GM19035 (cell line): ENCODE measurements around the gene AQP4.

Experiments
- ATAC-seq: cut with Tn5 transposase; IDR thresholded peaks from one replicate; pipeline ENCODE4 v1.9.1; 2021; ENCODE audit not compliant: unreplicated experiment

The AQP4 gene, protein sequence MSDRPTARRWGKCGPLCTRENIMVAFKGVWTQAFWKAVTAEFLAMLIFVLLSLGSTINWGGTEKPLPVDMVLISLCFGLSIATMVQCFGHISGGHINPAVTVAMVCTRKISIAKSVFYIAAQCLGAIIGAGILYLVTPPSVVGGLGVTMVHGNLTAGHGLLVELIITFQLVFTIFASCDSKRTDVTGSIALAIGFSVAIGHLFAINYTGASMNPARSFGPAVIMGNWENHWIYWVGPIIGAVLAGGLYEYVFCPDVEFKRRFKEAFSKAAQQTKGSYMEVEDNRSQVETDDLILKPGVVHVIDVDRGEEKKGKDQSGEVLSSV

DNA sequence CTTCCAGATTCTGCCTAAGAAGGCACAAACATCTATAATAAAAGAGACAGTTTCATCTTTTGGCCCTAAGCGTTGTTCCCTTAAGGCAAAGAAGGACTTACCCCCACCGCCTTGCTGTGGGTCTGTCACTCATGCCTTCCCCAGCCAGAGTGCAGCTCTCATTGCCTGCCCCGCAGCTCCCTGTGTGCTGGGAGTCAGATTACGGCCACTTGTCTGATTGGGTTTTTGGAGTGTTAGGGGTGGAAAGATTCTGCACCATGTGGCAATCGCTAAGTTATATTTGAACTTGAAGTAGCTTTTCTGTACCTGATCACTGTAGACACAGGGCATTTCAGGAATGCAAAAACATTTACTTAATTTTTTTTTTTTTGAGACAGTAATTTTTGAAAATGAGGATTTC is at the start of gene AQP4:
TSS of gene AQP4 (minus strand) at position 151 of the 400 bp plus-strand sequence. CDS start at position 133, 18 bp downstream.
- no peak for ATAC-seq

DNA sequence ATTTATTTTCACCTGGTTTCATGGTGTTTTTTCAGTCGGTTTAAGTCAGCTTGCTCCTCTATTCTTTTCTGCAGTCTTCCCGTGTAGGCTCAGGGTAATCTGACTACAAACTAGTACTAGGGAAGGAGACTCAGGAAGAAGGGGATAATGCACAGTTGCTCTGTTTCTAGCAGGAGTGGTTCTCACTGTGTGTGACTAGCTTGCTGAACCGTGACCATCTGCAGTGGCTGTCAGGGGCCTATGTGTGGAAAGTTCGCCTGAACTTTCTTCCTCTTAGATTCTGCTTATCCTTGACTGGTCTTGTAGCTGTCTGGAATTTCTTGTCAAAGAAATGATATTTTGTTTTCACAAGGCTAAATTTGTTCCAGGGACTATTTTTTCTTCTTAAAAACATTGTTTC is 46.3 kb upstream of the AQP4 start:
- ATAC-seq = no peak

DNA sequence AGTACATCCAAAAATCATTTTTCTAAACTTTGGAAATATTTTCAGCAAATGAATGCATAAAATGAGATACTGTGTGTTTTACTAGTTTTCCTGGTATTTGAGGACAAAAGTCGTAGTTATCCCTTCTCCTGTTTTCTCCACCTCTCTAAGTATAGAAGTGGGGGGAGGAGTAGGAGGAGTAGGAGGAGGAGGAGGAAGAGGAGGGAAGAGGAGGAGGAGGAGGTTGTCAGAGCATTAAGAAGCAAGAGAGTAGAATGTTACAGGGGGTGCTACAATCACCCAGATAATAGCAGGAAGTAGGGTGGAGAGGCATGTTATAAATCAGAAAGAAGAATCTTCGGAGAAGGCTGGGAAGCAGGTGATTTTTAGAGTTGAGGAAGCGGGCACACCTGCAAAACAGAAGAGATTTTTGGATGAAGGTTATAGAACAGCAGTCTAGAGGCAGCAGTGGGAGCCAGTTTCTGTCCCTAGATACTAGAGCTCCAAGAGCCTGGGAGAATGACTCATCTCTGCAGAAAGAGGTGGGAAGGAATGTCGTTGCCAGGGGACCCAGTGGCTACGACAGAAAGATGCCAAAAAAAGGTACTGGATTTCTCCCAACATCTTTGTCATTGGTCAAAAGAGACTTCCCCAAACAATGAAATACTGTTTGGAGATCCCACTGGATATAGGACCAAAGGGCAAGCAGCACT is 44.2 kb upstream of the AQP4 start:
- ATAC-seq = no peak

DNA sequence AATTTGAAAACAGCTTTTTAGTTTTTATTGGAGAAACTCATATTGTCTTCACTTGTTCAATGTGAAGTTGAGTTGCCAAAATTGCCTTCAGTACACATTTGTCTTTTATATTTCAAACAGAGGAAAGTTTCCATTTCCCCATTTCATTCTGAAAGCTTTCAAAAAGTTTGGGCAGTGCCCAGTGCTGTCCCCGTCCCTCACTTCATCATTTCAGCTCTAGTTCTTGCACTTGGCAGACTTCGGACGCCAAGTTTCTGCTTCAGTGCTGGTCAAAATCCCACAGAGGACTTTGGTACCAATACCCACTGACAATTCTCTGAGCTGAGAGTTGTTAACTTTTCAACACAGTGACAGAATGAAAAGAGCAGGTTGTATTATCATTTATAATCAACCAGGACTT is 43.4 kb upstream of the AQP4 start:
- no peak for ATAC-seq

DNA sequence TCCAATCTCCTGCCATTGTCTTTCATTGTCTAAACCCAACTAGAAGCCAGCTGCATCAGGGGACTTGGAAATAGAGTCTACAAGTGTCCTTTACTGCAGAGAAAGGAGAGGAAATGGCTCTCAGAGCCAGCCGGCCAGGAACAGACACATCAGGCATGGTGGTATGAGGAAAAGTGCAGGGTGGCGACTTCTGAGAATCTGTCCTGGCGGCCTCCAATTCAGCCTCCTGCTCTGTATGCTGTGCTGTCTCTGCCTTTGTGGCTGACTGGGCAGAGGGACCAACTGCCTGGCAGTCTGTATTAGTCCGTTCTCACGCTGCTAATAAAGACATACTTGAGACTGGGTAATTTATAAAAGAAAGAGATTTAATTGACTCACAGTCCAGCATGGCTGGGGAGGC is 36.8 kb upstream of the AQP4 start:
- ATAC-seq = no peak

DNA sequence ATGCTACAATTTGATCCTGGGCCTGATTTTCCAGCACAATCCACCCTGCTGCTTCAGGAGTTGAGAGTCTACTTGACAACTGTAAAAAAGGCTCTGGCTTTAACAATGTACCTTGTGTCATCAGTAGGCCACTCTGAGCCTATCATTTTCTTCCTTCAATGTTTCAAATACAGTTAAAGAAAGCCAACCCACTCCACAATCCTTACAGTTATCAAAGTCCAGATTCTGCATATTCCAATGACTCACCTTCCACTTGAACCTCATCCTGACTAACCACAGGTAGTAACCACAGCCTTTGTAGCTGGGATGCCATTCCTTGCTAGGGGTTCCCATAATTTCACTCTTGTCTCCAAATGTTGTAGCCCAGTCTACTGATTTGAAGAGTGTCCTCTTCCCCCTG is 35.5 kb upstream of the AQP4 start:
- no peak for ATAC-seq

DNA sequence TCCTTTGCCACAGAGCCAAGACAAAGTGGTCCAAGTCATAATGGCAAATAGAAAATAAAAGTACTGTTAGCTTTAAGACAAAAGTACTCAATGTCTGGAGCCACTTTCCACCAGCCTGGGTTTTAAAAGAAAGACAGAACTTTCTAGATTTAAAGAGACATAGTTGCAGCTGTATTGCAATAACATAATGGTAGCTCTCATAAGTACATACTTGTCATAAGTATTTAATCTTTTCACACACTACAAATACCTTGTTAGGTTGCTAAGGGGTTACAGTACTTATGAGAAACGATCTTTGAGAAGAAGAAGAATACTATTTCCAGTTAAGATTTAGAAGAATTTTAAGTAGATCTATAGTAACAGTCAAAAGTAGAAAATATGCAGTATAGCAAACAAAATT is 28.9 kb upstream of the AQP4 start:
- no peak for ATAC-seq

DNA sequence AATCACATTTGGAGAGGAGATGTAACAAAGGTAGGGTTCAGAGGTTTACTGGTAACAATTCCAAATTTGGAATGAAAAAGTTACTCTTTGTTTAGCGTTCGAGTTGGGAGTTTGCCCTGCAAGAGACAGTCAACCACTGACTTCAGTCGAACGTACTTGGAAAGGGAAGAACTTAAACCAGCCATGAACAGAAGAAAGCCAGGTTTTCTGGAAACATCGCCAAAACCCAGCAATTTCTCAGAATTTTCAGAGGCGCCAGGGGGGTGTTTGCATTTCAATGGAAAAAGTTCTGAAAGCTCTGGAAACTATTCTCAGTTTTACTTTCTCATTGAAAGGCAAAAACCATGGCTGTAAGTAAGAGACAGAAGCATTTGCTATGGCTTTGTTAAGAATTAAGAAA is 28.5 kb upstream of the AQP4 start:
- no peak for ATAC-seq

DNA sequence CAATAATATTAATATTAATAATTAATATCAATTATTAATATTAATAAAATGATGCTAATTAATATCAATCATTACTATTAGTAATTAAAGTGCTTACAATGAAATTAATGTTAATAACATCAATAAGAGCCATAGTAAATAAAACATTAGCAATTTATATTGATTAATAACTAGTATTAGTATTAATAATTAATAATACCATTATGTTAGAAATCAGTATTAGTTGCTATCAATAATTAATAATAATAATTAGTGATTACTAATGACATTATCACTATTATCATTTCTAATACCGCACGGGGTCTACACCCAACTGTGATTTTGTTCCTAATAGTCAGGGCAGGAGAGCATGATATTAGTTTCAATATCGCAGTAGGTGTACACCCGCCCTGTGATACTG is 22.8 kb upstream of the AQP4 start:
- no peak for ATAC-seq

DNA sequence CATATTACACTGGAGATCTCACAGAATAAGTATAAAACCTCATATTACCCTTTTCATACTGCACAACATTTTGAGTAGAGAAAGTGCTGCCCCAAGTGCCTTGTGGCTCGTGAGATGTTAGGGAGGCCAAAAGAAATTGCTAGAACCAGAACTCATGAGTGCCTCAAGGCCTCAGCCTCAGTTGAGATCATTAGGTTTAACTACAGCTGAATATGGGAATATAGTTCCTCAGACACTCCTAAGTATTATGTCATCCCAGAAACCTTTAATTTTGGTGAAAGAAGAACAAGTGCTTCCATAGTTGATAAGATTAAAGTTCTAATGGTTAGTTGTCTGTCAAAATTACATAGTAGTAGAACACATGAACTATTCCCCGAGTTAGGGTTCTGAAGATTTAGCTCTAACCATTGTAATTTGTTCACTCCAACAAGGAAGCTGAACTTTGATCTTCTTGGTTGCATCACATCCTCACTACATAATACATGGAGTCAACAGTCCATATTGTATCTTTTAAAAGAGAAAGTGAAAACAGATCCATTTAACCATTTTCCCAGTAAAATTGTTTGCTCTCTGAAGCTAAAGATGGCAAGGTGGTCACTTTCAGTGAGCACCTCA is 9.6 kb upstream of the AQP4 start:
- no peak for ATAC-seq

DNA sequence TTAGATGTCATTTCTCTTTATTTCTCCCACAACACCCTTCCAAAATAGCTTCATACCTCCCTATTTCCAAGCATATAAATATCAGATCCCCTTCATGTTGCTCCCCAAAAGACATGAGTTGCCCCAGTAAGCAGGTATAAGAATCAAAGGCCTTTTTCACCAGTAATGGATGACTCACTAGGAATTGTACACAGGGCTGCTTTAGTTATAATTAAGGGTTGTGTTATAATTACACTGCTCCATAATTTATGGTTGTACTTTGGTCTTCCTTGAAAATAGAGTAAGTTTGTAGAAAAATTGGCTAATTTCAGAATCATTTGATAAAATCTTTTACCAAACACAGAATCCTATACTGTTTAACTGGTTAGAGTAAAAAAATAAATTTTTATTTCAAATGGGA is 8.8 kb upstream of the AQP4 start:
- no peak for ATAC-seq

DNA sequence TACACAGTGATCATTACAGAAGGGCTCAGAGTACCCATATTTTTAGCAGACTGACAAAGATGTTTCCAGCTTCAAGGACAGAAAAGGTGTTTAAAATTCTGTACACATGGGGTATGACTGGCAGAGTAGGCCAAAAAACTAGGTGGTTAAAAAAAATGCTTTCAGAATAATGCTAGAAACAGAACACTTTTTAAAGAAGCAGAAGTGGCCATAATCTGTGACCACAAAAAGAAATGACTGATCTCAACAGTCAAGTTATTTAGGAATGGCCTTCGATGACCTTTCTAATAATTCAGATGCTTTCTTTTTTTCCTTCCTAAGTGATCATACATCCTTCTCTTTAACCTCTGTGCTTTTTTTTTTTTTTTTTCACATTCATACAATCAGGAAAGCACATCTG is 4.1 kb upstream of the AQP4 start:
- peak; percentile 48 for ATAC-seq

DNA sequence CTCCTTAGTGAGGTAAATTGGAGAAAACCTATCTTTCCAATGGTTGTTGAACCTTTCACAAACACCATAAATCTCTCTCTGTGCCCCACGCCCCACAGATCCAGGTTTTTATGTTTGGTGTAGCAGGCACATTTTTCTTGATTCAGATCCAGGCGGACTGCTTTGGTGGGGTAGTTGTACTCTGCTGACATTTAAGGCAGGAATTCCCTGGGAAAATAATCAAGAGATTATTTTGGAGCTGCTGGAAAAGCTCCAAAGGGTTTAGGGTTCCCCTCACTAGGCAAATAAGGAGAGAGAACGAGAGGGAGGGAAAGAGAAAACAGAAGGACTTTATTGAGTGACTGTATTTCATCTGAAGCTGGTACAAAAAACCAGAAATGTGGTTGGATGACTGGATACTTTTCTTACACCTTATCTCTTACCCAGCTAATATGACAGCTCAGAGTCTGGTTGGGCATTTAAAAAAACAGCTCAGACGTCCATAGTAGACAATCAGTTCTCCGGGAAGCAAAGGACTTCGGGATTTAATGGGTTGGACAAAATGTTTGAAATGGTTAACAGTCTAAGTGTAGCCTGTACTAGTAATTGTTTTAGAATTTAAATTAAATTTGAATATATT is 3.6 kb upstream of the AQP4 start:
- no peak for ATAC-seq

DNA sequence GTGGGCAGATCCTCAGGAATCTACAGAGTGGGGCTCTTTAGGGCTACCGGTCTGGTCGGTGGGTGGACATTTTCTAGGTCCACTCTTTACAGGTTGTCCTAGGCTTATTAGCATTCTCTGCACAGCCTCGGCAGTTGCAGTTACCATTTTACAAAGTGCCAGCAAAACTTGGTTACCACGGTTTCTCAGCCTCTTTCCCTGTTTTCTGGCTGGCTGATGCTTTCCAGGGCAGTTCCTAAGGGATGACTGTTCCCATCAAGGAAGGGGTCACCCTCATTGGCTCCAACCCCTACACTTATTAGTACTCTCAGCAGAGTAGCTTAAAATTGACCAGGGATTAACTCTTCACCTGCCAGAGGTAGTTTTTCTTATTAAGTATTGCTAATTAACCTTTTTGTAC is 2.0 kb upstream of the AQP4 start:
- ATAC-seq = no peak

DNA sequence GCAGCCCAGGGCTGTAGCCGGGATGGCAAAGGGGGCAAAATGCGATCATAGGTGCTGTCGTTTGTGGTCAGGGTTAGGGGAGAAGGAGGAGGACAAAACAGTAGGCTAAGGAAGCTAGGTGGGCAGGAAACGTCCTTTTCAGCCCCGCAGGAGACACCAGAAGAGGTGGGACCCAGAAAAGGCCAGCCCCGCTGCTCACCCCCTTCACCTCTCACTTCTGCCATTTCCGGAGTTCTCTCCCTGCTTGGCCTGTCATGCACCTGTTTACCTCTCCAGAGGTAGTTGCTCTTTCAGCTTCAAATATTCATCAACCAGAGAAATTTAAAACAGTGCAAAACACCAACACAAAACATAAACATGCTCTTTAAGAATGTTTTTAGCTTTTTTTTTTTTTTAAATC is 849 bp downstream of the AQP4 start:
- peak; percentile 67 for ATAC-seq

DNA sequence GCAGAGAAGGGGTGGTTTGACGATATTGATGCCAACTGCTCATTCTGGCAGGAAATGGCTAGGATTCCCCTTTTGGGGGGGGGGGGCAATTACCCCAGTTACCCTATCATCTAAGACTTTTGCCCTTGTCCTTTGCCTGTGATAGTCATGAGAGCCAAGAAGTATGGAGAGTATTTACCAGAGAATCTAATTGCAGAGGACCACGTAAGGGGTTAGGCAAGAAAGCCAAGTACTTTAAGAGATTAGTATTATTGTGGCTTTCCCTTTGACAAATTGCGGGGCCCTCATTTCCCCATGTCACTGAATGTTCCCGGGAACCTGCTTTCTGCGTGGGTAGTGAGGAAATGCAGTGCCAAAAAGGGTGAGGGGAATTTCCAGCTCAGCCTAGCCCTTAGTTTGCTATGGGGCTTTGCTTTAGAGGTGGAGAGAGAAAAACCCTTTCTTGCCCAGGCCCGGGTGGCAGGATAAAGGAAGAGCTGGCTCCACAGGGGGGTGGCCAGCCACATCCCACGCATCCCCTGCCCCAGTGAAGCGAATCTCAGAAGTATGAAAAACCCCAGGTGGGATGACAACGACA is 1.5 kb downstream of the AQP4 start:
- ATAC-seq = peak; percentile 5

DNA sequence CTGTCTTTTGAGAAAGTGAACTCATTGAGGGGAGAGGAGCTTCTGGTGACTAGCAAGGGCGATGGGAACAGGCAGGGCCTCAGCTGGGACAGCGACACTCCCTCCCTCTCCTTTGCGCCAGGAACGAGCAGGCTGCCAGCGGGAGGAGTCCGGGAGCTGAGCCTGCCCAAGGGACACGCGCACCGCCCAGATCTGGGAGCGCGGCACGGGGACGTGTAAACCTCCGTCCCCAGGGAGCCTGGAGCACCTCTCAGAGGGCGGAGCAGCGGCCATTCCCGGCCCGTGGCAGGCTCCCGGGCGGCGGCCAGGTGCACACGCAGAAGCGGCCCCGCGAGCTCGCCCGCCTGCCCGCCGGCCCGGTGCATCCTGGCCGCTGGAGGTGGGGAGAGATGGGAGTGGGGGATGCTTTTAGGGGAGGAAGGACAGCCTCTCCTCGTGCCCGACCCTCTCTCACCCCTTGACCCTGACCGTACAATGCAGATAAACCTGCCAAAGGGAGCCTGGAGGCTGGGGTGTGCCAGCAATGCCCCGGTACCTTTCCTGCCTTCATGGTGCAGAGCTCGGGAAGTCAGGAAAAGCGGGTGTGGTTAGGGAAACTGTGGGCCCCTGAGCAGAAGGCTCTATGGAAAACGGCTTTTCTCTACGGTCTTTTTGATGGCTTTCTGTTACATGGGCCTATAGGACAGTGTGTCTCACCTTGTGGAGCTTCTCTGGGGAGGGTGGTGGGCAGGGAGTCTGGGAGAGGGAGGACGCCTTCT is 2.2 kb downstream of the AQP4 start:
- ATAC-seq = no peak

DNA sequence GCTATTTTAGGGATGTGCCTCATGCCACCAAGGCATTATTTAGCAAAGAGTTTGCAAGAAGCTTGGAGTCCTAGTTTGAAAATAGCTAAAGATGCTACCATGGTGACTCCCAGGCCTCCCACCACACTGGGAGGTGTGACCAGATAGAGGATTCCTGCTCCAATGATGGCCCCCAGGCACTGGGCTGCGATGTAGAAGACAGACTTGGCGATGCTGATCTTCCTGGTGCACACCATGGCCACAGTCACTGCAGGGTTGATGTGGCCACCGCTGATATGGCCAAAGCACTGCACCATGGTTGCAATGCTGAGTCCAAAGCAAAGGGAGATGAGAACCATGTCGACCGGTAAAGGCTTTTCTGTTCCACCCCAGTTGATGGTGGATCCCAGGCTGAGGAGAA is 3.4 kb downstream of the AQP4 start:
- no peak for ATAC-seq

DNA sequence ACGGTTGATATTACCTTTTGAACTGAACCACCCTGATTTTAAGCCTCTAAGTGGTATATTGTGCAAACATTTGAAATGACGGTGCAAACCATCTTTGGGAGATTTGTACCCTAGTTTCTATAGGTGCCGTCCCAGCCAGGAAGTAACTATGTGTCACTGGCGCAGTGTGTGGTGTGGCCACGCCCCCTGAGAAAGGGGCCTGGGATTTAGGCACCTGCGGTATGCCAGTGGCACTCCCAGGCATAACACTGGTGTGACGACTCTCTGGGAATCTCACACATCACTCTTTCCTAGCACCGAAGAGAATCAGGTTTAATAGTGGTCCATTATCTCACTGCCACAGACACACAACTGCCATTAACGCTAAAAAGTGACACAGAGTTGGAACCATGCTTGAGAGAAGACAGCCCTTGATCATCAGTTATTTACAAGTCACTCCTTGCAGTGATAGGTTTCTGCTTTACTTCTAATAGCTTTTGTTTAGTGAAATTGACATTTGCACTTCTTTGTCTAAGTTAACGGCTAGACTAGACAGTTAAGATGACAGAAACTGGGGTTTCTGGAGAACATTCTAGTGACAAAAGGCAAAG is 11.1 kb downstream of the AQP4 start:
- no peak for ATAC-seq

DNA sequence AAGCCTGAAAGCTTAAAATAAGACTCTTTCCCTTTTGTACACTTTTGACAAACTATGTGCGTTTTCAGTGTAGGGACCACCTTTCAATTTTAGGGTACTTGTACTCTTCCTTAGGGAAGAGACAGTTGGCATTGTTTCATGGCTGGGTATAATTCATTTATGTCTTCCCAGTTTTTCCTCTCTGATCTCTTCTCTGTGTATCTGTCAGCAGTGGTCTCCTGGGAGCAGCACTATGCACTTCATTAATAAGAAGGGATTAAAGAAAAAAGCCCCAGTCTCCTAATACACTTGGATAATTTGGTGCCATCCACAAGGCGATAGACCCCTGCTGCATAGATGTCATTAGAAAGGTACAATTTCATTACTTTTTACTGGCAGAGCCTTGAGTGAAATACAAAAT is 12.1 kb downstream of the AQP4 start:
- no peak for ATAC-seq
